Stimulated activated CD8-positive, alpha-beta memory T cell treated with anti-CD3 and anti-CD28 coated beads, Interleukin-2, amount 100 ng/mL, for 48 hours (primary cell): Measurements from ENCODE around the gene PVR.
A peak's percentile ranks its signal among the peaks of the same experiment; 100 is the strongest.
"Not testable (repeated sequence)": the region's sequence is repeated elsewhere in the genome, so short reads cannot be mapped to it uniquely, and the experiment has no call there.

Source experiments
- DNase-seq, 2 donors: peaks; one replicate each; pipeline ENCODE4 v3.0.0-alpha.2; 2020; ENCODE audit warnings: low read depth in 2 of 2

Gene PVR

GRCh38 chr19:44643605-44644401 lies at the start of gene PVR:
Gene PVR, plus strand, starts transcription at chr19:44643910. Its CDS starts 187 bp downstream, at chr19:44644097.
- peak; percentile 39 to 46 for DNase-seq

- DNase-seq: no peak
These were observed 47.1 kb upstream of the PVR start for GRCh38 chr19:44596428-44597130.

- DNase-seq: no peak
These were observed 46.6 kb upstream of the PVR start for GRCh38 chr19:44597131-44597491.

- DNase-seq: no peak
These were observed 45.4 kb upstream of the PVR start for GRCh38 chr19:44598355-44598754.

GRCh38 chr19:44598880-44599279 lies 44.8 kb upstream of the PVR start:
- DNase-seq: no peak

- DNase-seq: no peak
These were observed 43.2 kb upstream of the PVR start for GRCh38 chr19:44600466-44600865.

- no peak for DNase-seq
These were observed 41.6 kb upstream of the PVR start for GRCh38 chr19:44602081-44602480.

- no peak for DNase-seq
These were observed 40.3 kb upstream of the PVR start for GRCh38 chr19:44603201-44603945.

- DNase-seq: no peak
These were observed 39.5 kb upstream of the PVR start for GRCh38 chr19:44604241-44604640.

GRCh38 chr19:44605547-44605946 lies 38.2 kb upstream of the PVR start:
- no peak for DNase-seq

- no peak for DNase-seq
These were observed 36.7 kb upstream of the PVR start for GRCh38 chr19:44607049-44607448.

- DNase-seq: no peak
These were observed 35.8 kb upstream of the PVR start for GRCh38 chr19:44607917-44608316.

- no peak for DNase-seq
These were observed 35.3 kb upstream of the PVR start for GRCh38 chr19:44608391-44608821.

GRCh38 chr19:44609219-44609618 lies 34.5 kb upstream of the PVR start:
- no peak for DNase-seq

GRCh38 chr19:44610497-44610896 lies 33.2 kb upstream of the PVR start:
- not testable (repeated sequence) for DNase-seq

- no peak for DNase-seq
These were observed 31.9 kb upstream of the PVR start for GRCh38 chr19:44611812-44612295.

- DNase-seq: no peak
These were observed 30.2 kb upstream of the PVR start, which contains the start of gene IGSF23 for GRCh38 chr19:44613295-44614178. Gene IGSF23, plus strand, starts transcription at chr19:44613563. Its CDS starts 83 bp downstream, at chr19:44613646.

- DNase-seq: no peak
These were observed 29.4 kb upstream of the PVR start for GRCh38 chr19:44614313-44614712.

GRCh38 chr19:44615863-44616247 lies 27.9 kb upstream of the PVR start:
- DNase-seq: no peak

GRCh38 chr19:44617110-44617880 lies 26.4 kb upstream of the PVR start:
- no peak for DNase-seq
